Renal cortical epithelial cell (primary cell): ENCODE data around the gene HPX. TPM values are rescaled to one million over a fixed set of nuclear protein-coding genes. Genes with fewer than 3 reads are reported as not detected.
A peak's percentile ranks its signal among the peaks of the same experiment; 100 is the strongest.

Experiments
- DNase-seq: peaks from one replicate; pipeline ENCODE4 v3.0.0-alpha.2; 2011; ENCODE audit warnings: low read depth
- total RNA-seq: library from RNA; depleted of rRNA; stranded (reverse); fragments of >200 nt; gene quantifications from 2 replicates; pipeline ENCODE4 v1.2.3, GENCODE V29; 2014

HPX gene, protein sequence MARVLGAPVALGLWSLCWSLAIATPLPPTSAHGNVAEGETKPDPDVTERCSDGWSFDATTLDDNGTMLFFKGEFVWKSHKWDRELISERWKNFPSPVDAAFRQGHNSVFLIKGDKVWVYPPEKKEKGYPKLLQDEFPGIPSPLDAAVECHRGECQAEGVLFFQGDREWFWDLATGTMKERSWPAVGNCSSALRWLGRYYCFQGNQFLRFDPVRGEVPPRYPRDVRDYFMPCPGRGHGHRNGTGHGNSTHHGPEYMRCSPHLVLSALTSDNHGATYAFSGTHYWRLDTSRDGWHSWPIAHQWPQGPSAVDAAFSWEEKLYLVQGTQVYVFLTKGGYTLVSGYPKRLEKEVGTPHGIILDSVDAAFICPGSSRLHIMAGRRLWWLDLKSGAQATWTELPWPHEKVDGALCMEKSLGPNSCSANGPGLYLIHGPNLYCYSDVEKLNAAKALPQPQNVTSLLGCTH
- 0.20 TPM in 1 of 2 replicates, not detected in the other for total RNA-seq

DNA sequence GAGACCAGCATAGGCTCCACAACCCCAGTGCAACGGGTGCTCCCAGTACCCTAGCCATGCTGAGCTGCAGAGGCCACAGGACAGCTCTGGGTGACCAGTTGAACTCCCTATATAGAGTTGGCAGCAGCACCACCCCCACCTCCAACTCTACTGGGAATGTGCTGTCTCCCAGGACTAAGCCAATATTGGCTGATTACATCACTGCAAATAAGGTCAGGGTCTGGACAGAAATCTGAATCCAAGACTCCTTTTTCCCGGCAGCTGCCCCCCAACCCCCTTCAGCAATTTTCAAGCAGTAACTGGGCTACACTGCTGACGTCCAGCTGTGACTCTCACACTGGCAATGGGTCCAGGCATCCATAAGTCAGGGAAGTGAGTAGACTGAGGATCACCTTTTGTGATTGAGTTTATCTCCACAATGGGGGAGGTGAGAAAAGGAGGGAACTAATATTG, at the start of gene HPX:
TSS of gene HPX (minus strand) at position 82 of the 453 bp plus-strand sequence. CDS start at position 58, 24 bp downstream.
- DNase-seq: no peak

DNA sequence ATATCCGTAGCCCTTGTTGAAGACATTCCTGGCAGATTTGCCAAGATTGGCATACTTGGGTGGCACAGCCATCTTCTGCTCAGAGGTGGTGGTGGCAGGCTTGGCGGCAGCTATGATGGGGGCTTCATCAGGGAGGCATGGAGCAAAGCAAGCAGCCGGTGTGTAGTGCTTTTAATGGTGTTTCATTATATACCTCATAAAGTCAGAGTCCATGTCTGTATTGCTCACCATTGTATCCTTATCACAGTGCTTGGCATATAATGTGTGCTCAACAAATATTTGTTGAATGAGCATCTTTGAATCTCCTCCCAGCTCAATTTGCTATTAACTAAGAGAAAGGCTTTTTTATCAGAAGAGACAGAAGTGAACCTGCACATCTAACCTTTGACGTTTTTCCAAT, 48.5 kb upstream of the HPX start:
- no peak for DNase-seq

DNA sequence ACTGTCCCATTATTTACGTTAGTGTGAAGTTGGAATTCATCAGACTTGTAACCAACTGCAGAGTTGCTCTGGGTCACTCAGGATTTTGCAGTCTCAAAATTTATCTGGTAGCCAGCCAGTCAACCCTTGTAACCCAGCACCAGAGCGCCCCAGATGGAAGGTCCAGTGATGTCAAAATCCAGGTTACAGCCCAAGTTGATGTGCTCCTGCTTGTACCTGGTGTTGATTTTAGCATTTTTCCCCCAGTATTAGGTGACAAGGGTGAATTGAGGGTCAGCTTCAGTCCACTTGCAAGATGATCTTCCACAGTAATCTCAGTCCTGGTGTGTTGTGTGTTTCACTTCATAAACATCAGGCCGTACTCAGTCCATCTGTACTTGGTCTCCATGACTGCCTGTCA, 48.0 kb upstream of the HPX start:
- no peak for DNase-seq

DNA sequence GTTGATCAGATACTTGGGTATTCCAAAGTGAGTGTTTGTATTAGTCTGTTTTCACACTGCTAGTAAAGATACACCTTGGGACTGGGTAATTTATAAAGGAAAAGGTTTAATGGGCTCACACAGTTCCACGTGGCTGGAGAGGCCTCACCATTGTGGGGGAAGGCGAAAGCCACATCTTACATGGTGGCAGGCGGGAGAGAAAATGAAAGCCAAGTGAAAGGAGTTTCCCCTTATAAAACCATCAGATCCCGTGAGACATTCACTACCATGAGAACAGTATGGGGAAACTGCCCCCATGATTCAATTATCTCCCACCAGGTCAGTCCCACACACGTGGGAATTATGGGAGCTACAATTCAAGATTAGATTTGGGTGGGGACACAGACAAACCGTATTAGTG, 47.6 kb upstream of the HPX start:
- DNase-seq: no peak

DNA sequence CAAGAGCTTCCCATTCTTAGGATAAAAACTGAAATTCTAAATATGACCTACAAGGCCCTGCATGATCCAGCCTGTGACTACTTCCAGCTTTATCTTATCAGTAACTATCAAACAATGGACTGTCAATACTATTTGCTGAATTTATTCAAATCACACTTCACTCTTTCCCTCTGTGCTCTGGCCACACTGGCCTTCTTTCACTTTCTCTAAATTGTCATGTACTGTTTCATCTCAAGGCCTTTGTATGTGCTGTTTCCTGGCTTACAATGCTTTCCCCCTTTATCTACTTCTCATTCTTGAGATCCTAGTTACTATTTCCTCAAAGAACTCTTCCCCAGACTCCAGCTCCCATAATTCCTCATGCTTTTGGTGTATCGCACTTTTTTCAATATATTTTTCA, 46.2 kb upstream of the HPX start:
- DNase-seq: no peak

DNA sequence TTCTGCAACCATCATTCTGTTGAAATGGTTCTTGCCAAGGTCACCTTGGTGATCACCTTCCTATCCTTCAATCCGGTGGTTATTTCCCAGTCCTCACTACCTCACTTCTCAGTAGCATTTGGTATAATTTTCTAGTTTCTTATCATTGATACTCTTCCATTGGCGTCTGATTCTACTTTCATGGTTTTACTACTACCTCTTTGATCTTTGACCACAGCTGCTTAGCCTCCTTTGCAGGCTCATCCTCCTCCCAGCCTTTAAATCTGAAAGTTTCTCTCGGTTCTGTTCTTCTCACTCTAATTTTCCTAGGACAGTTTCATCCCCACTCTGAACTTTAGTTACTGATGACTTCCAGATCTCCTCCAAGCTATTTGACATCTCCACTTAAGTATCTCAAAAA, 45.5 kb upstream of the HPX start:
- no peak for DNase-seq

DNA sequence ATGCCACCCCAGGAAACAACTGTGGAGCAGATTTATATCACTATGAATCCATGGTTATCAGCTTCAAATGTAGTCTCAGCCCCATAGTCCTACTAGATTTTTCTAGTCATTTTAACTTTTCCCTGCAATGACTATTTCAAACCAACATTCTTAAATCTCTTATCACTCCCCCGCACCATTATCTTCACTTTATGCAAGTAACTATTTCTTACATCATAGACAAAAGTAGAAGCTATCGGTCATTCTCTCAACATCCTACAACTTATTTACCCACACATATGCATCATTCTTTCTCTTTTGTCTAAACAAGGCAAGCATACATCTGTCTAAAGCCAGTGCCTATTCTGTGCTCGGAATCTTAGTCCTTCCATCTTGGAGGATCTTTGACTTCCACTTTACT, 44.9 kb upstream of the HPX start:
- no peak for DNase-seq

DNA sequence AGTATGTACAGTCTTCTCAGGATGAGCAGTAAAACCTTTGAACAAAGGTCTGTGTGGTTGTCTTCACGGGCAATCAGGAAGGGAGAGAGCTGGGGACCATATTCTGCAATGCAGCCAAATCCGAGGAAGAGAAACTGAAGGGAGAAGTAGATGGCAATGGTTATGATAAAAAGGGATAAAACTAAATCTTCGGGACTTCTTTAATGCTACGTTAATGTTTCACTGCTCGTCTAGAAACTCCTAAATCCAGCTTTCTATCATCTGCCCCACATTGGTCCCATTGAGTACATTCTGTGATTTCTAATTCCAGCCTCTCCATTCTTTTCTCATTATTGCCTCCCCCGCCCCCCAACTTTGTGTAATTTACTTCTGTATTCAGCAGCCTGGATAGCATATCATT, 42.2 kb upstream of the HPX start:
- no peak for DNase-seq

DNA sequence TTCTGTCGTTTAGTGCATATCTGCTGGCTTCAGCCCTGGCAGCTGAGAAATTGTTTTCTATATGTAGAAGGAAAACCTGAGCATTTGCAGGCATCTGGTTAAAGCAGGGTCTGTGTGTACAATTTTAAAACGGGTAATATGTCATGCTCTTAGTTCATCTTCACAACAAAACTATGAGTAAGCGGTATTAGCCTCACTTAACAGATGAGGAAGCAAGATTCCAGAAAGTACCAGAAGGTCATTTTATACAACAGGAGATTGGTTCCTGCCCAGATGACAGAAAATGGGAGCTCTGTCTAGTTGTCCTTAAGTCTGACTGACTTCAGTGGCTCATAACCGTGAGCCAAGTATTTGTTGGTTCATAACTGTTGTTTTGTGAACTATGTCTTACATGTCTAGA, 41.7 kb upstream of the HPX start:
- DNase-seq: no peak

DNA sequence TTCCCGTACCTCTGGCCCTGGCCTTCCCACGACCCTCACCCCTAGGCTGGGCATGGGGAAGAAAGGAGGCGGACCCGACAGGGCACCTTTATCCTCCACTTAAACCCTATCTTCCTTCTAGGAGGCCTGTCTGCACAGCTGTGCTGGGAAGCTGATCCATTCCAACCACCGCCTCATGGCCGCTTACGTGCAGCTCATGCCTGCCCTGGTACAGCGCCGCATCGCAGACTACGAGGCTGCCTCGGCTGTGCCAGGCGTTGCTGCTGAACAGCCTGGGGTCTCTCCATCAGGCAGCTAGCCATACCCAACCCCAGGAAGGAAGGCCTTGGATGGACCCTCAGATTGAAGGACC, 41.1 kb upstream of the HPX start:
- no peak for DNase-seq

DNA sequence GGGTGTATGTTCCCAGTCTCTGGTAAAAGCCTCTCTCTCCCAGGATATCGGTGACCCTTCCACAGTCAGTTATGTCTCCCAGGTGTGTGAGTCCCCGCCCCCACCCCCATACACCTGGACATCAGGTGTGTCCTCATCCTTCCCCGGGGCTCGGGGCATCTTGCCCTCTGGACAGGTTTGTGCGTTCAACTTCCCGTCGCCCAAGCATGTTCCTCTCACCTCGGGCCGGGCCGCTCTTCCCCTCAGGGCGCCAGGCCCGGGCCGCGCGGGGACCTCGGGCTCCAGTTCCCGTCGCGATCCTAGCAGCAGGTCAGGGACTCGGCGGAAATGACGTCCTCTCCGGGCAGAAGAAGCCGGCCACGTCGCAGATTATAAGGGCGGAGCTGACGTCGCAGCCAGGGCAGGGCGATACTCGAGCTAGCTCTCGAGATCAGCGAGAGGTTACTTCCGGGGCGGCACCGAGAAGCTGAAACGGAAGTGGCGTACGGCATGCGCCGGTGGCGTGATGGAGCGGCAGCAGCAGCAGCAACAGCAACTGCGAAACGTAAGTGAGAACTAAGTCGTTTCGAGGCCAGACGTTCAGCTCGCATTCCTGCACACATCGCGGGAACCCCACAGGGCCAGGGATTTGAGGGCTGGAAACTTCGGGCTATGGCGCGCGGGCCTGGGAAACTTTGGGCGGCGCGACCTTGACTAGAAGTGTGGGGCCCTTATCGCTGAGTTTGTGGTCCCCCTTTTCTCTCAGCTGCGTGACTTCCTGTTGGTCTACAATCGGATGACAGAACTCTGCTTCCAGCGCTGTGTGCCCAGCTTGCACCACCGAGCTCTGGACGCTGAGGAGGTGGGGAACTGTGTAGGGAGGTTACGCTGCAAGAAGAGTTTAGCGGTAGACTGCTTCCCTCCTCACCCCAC, 40.5 kb upstream of the HPX start, which contains the start of the genes ARFIP2 and TIMM10B:
TSS of gene ARFIP2 (minus strand) at position 320 of the 912 bp plus-strand sequence. CDS start 910 bp downstream, outside the sequence.
TSS of gene TIMM10B (plus strand) at position 490 of the 912 bp plus-strand sequence. CDS start at position 506, 16 bp downstream.
- DNase-seq: peak; percentile 95

DNA sequence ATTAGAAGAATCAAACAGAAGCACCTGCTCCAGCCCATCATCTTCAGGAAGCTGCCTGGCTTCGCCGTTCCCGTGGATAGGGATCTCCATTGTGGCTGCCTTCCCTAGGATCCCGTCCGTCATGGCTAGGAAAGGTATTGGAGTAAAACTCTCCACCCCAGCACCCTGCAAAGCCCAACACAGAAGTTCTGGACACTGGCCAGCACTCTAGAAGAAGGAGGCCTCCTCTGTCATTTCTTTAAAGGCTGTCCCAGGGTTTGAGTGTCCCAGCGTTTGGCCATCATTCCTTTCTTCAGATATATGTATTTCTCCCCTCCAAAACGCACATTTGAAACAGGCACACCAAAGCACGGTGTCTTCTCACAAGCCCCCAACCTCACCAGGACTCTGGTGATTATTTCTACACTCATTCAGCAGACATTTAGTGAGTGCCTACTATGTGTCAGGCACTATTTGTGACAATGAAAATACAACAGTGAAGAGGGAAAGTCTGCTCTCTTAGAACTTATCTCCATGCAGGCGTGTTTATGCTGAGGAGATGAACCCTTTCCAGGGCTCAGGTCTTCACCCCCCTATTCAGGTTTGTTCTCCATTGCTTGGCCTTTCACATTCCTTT, 39.6 kb upstream of the HPX start:
- DNase-seq: no peak

DNA sequence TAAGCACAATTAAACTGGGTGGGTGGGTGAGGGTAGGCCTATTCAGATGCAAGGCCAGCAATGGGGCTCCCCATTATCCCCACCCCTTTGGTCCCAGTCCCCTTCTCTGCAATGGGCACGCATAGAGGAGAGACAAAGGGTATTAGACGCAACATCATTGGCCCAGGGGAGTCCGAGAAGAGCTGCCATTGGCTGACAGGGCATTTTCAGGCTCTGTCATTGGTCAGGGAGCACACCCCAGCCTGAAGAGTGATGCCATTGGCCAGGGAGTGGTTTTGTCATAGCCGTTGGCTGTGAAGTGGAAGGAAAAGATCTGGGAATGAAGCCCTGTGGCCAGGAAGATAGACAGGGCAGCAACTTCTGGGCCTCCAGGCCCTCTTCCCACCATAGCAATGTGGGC, 35.8 kb upstream of the HPX start:
- no peak for DNase-seq

DNA sequence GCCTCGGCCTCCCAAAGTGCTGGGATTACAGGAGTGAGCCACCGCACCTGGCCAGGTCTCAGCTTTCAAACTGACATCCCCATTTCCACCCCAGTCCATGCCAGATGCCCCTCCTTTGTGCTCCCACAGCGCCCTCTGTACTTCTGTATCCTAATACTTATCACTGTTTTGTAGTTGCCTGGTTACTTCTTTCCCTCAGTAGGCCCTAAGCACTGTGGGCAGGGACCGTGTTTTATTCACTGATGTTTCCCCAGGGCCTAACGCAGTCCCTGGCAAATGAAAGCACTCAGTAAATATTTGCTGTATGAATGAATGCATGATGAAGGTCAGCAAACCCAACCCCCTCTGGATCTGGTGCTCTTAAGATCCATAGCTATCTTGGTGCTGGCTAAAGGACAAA, 35.1 kb upstream of the HPX start:
- no peak for DNase-seq

DNA sequence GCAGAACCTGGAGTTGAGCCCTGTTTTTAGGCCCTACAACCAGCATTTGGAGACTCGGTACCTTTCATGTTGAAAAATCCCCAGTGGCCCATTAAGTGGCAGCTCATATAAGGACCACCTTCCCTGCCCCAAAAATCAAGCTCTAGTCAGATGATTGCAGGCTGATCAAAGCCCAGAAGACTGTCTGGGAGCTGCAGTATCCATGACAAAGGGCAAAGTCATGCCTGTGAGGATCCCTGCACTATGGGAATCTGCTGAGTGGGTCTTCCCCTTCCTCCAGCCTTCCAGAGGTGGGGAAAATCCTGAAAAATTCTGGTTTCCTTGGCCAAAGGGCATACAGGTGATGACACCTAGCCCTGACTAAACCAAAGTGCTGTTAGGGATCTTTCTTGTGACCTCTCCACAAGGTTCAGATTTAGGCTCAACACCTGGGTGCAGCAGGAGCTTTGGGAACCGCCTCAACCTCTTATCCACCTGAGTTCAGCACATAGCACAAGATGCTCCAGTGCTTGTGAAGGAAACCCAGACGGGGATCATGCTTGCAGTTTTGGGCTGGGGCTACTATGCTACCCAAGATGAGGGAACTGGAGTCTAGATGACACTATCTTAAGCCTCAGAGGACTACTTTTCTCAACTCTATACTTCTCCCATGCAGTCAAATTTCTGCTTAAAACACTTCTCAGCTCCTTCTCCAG, 34.2 kb upstream of the HPX start:
- no peak for DNase-seq

DNA sequence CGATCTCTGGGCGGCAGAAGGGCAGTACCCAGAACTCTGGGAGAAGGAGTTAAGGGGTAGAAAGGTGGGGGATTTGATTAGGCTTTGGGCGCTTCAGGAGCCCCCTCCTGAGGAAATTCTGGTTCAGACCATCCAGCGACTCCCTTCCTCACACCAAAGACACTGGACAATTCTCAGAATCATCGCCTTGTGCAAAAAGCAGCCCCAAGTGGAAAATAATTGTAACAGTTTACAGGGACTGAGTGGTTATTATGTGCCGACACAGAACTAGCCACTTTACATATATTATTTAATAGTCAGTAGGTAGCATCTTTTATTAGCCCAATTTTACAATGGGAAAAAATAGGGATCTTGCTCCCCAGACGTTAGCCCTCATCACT, 33.6 kb upstream of the HPX start:
- DNase-seq: no peak

DNA sequence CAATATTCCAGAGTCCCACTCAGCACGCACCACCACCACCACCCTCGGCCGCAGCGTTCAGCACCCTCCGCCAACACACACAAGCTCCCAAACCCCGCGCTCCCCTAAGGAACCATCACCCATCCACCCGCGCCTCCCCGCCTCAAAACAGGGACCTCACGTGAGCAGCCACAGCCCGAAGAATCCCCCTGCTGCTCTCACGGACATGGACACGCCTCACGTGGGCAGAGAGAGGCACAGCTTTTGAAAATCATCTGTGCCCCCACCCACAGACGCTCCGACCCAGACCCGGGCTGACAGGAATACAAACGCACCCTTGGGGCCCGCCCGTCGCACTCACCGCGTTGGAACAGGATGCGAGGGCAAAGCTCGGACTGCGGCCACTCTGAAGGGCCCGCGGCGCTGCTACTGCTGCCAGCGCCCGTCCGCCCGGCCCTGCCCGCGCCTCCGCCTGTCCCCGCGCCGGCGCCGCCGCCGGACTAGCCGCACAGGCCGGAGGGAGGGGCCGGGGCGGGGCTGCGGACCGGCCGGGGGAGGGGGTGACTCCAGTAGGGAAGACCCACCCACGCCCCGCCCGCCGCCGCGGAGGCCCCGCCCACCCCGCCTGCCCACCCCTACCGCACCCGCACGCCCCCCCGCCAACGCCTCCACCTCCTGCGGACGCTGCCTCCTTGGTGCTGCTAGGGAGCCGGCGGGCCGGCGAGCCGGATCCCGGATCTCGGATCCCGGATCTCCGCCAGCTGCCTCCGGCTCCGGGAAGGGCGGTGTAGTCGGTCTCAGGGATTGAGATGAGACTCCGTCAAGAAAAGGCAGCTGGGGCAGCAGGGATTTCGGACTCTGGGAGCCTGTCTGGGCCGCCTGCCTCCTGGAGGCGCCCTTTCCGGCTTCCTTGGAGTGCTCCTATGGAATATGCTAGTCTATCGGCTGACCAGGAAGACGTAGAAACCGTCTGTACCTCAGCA, 32.9 kb upstream of the HPX start, which contains the start of gene TRIM3:
TSS of gene TRIM3 (minus strand) at position 491 of the 962 bp plus-strand sequence. CDS start 8,246 bp downstream, outside the sequence.
- peak; percentile 54 for DNase-seq

DNA sequence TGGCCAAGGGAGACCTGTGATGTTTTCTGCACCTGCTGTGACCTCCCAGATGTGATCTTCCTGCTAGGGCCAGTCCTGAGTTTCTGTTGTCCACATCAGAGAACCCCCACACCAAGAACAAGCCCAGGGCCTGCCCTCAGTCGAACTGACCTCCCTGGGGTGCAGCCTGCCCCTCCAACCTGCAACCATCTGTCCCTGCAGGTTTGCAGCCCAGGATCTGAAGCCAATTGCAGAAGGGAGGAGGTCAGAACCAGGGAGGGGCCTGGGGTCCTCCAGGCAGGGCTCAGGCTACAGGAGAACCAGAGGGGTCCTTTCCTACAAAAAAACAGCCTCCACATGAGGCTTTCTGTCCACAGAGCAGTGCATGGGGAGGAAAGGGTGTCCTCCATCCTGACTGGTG, 32.1 kb upstream of the HPX start:
- DNase-seq: no peak

DNA sequence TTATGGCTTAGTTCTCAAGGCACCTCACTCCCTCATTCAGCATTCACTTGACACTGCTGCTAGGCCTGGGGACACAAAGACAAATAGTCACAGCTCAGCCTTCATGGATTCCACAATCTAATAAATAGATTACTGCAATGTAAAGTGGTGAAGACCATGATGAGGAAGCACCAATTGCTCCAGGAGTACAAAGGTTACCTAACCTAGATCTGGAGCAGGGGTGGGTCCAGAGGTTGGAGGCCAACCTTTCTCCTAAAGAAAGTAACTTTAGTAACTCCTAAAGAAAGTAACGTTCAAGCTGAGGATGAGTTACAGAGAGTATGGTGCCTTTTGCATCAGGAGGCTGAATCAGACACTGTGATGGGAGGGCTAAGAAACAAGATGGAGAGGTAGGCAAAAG, 28.8 kb upstream of the HPX start:
- no peak for DNase-seq
